ENCODE results near the gene ZNF763. TPM values are rescaled to one million over a fixed set of nuclear protein-coding genes. Genes with fewer than 3 reads are reported as not detected.
A peak's percentile ranks its signal among the peaks of the same experiment; 100 is the strongest.
"Not testable (repeated sequence)": the region's sequence is repeated elsewhere in the genome, so short reads cannot be mapped to it uniquely, and the experiment has no call there.

Gene ZNF763
- total RNA-seq, 1 experiment from 2014 or later: 0.39 TPM

GRCh38 chr19:11924886-11925650, 39.8 kb upstream of the ZNF763 start, which contains the start of gene ZNF700:
TSS of gene ZNF700 (plus strand) at chr19:11925107. CDS start at chr19:11925211, 104 bp downstream.
- Histone ChIP-seq H3K4me1 (ENCODE audit: control insufficient read depth, insufficient read depth, low read length) (no peaks in the 10 kb centered on the region), H3K27ac (ENCODE audit: low read length) (peak within 1 kb of the TSS; percentile 85), H3K4me3 (ENCODE audit: low read depth in 2 of 2, low read length in 2 of 2) (peak within 1 kb of the TSS; percentile 68 to 74), H3K36me3 (ENCODE audit: control insufficient read depth, insufficient read depth, low read length) (no peaks in the 10 kb centered on the region; the same call in 1 of the 2 replicates), H3K9me3 (ENCODE audit: control insufficient read depth, insufficient read depth, low read depth, low read length) (peaks cover 8% of the 10 kb centered on the region; the same call in 1 of the 2 replicates), H3K27me3 (ENCODE audit: control insufficient read depth, insufficient read depth, low read length) (no peaks in the 10 kb centered on the region)
- no peak for TF ChIP-seq REST (IDR thresholded peaks at IDR 0.05; ENCODE audit: insufficient read depth in 1 of 2, low read depth in 2 of 2, low read length in 1 of 2)
- peak; percentile 78 for TF ChIP-seq POLR2AphosphoS5 (IDR thresholded peaks at IDR 0.05; ENCODE audit: low read depth, low read length)
- TF ChIP-seq TCF7L2 (IDR thresholded peaks at IDR 0.05; ENCODE audit: low read depth, low read length): no peak
- TF ChIP-seq CTCF (IDR thresholded peaks at IDR 0.05): no peak
- TF ChIP-seq SIN3A (IDR thresholded peaks at IDR 0.05; ENCODE audit: borderline replicate concordance, insufficient read depth, low read depth, low read length): no peak
- BruUV-seq (replicated peaks): no TSS peak
- ChIA-PET POLR2A (no interaction called here), CTCF (interaction anchor here (0.9 to 1.7 kb wide), 2 partner anchors 63 to 215 kb away, joined by 3 to 4 read pairs; partner anchors contain the start of gene ZNF20)
- intact Hi-C loops (cut with micrococcal nuclease; ENCODE audit: unreplicated experiment) (loop anchor here (10.0 kb wide), 1 partner anchor 60 kb away; no protein-coding TSS in a partner anchor), in situ Hi-C loops (cut with HindIII; ENCODE audit: low pct_unique_long_range_greater_than_20kb, low sequenced_read_pairs) (no loop called here)
- peak; percentile 58 for DNase-seq (ENCODE audit: low read depth, low spot score)
- peak; percentile 97 for ATAC-seq

DNA sequence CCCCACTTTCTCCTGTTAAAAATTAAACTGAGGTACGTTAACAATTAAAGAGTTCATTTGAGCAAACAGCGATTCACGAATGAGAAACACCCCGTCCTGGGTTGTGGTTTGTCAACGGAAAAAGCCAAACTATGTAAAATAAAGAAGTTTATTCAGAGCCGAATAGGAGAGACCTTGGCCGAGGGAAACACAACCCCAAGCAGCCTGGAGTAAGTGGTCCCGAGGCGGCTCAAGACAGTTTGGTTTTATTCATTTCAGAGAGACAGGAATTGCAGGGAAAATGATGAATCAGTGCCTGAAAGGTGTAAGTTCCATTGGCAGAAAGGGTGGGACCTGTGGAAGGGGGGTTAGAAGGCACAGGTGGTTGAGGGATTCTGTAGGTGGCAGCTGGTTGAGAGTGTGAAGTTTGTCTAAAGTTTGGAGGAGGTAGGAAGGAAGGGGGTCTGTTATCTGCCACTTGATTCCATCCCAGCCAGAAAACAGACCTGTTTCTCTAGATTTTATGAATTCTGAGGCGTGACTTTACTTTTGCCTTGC, 39.1 kb upstream of the ZNF763 start:
- intact Hi-C loops (cut with micrococcal nuclease; ENCODE audit: unreplicated experiment): loop anchor here (10.0 kb wide), 1 partner anchor 59 kb away; no protein-coding TSS in a partner anchor
- DNase-seq (ENCODE audit: low read depth, low spot score); BruUV-seq (replicated peaks); POLR2A ChIA-PET; ATAC-seq; CTCF ChIA-PET; H3K27me3 ChIP-seq (ENCODE audit: control insufficient read depth, insufficient read depth, low read length); H3K4me1 ChIP-seq (ENCODE audit: control insufficient read depth, insufficient read depth, low read length); H3K36me3 ChIP-seq (ENCODE audit: control insufficient read depth, insufficient read depth, low read length); H3K9me3 ChIP-seq (ENCODE audit: control insufficient read depth, insufficient read depth, low read depth, low read length); in situ Hi-C loops (cut with HindIII; ENCODE audit: low pct_unique_long_range_greater_than_20kb, low sequenced_read_pairs): not testable (repeated sequence)
- peak overlapping the region; percentile 85 for H3K27ac ChIP-seq (ENCODE audit: low read length)
- H3K4me3 ChIP-seq (ENCODE audit: low read depth in 2 of 2, low read length in 2 of 2): peak overlapping the region; percentile 68 to 74

Measured in Panc1 (cell line).